A673 (cell line): ENCODE results near the gene VGLL3. TPM values are rescaled to one million over a fixed set of nuclear protein-coding genes. Genes with fewer than 3 reads are reported as not detected.

ENCODE experiments used
- BruUV-seq: library from RNA; stranded (reverse); fragments of 400-500 nt; replicated peaks from 2 replicates; lab custom pipeline; 2021; lab: Mats Ljungman, UMichigan
- CTCF ChIA-PET: fragments of 300-600 bp; sonication (Branson Sonifier 250); formaldehyde crosslinking; loops from one replicate; lab custom pipeline; 2022; ENCODE audit warnings: antibody characterized with exemption; lab: Charles Lee
- POLR2A ChIA-PET: fragments of 300-600 bp; sonication (Branson Sonifier 250); formaldehyde crosslinking; loops from one replicate; lab custom pipeline; 2022; ENCODE audit warnings: antibody characterized with exemption; ENCODE audit not compliant: low non-redundant PET; lab: Charles Lee
- DNase-seq: peaks from one replicate; pipeline ENCODE4 v3.0.0-alpha.2; 2015; ENCODE audit warnings: low spot score
- H3K27ac ChIP-seq: fragments of 200-600 bp; sonication (generic); 2 replicates; pipeline ENCODE4 v1.5.1; 2016; ENCODE audit warnings: mixed run types, low read depth, mild to moderate bottlenecking, mixed read lengths, antibody characterized with exemption, low read length; ENCODE audit not compliant: poor library complexity, severe bottlenecking
- H3K27me3 ChIP-seq: fragments of 200-600 bp; sonication (generic); replicated peaks from 2 replicates; pipeline ENCODE4 v1.6.1; 2017; ENCODE audit warnings: mixed run types, low read depth, mild to moderate bottlenecking, mixed read lengths, antibody characterized with exemption, low read length; ENCODE audit not compliant: insufficient read depth, poor library complexity
- H3K36me3 ChIP-seq: fragments of 200-600 bp; sonication (generic); 2 replicates; pipeline ENCODE4 v1.6.1; 2016; ENCODE audit warnings: mixed run types, mild to moderate bottlenecking, mixed read lengths, antibody characterized with exemption, low read length; ENCODE audit not compliant: insufficient read depth, poor library complexity, severe bottlenecking
- H3K4me1 ChIP-seq: fragments of 200-600 bp; sonication (generic); 2 replicates; pipeline ENCODE4 v1.6.1; 2017; ENCODE audit warnings: mixed run types, mild to moderate bottlenecking, mixed read lengths, antibody characterized with exemption, low read length; ENCODE audit not compliant: insufficient read depth, poor library complexity, severe bottlenecking
- H3K4me3 ChIP-seq: fragments of 200-600 bp; sonication (generic); 2 replicates; pipeline ENCODE4 v1.5.1; 2016; ENCODE audit warnings: low read depth, mixed run types, mild to moderate bottlenecking, mixed read lengths, low read length; ENCODE audit not compliant: poor library complexity, severe bottlenecking
- H3K9me3 ChIP-seq: fragments of 200-600 bp; sonication (generic); 2 replicates; pipeline ENCODE4 v1.6.1; 2016; ENCODE audit warnings: mixed run types, low read depth, mild to moderate bottlenecking, mixed read lengths, antibody characterized with exemption, low read length; ENCODE audit not compliant: poor library complexity, severe bottlenecking
- EZH2 ChIP-seq: fragments of 200-600 bp; sonication (generic); IDR thresholded peaks from 2 replicates; pipeline ENCODE4 v1.6.1; 2017; ENCODE audit warnings: borderline replicate concordance, low read depth, mild to moderate bottlenecking, mixed read lengths, antibody characterized with exemption, low read length; ENCODE audit not compliant: poor library complexity, severe bottlenecking
- intact Hi-C: fragments of 100-400 bp; cut with micrococcal nuclease; formaldehyde crosslinking; loops from one replicate; pipeline ENCODE4 v1.10.0; 2022; ENCODE audit not compliant: unreplicated experiment
- total RNA-seq: library from RNA; stranded (reverse); gene quantifications from 2 replicates; pipeline ENCODE4 v1.2.3, GENCODE V29; 2021
- TF ChIP-seq, protein P1 (sequence below): fragments of 300-800, 200-600 bp; sonication (generic); conservative IDR thresholded peaks from 2 replicates; pipeline ENCODE4 v1.5.1; 2017; ENCODE audit warnings: low read depth, mild to moderate bottlenecking, antibody characterized with exemption, low read length, moderate library complexity, mixed read lengths

Gene VGLL3
- total RNA-seq, 1 experiment from 2014 or later: 26.8 TPM

DNA sequence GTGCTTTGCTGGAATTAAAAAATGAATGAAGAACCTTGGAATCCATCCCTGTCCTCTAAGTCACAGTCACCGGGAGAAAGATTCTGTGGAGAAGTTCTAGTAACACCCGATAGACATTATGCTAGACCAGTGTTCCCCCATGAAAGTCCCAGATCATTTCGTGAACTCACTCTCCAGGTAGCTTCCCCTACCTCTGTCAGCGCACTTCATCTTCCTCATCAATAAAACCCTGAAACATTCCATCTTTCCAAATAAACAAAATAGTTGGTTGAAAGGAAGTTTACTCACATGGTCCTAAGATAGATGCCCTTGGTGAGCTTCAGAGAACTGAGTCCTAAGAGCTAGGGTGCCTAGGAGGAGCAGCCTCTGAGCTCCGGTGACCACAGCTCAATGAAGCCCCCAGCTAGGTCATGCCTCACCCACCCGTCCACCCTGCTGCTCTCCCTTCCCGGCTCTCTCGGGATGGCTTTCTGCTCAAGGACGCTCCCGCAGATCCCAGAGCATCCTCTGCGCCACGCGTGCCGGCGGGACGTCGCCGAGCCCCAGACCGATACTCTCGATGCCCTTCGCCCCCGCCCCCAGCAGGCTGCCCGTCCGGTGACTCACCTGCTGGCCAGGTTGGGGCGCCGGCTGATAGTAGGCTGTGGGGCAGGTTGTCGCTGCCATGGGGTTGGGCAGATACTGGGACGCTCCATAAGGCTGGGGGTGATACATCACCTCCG lies 776 bp downstream of the VGLL3 start:
- Histone ChIP-seq H3K36me3 (no peaks in the 10 kb centered on the region), H3K27ac (peak overlapping the region; percentile 85), H3K4me3 (peak overlapping the region; percentile 86), H3K9me3 (no peaks in the 10 kb centered on the region), H3K27me3 (no peaks in the 10 kb centered on the region), H3K4me1 (peaks cover 61% of the 10 kb centered on the region)
- intact Hi-C loops: loop anchor here (10.0 kb wide), 1 partner anchor 1015 kb away; no protein-coding TSS in a partner anchor
- POLR2A ChIA-PET: interaction anchor here (0.7 kb wide), 1 partner anchor 22 kb away, joined by 10 read pairs; no protein-coding TSS in a partner anchor
- BruUV-seq: no TSS peak
- TF ChIP-seq, protein P1, sequence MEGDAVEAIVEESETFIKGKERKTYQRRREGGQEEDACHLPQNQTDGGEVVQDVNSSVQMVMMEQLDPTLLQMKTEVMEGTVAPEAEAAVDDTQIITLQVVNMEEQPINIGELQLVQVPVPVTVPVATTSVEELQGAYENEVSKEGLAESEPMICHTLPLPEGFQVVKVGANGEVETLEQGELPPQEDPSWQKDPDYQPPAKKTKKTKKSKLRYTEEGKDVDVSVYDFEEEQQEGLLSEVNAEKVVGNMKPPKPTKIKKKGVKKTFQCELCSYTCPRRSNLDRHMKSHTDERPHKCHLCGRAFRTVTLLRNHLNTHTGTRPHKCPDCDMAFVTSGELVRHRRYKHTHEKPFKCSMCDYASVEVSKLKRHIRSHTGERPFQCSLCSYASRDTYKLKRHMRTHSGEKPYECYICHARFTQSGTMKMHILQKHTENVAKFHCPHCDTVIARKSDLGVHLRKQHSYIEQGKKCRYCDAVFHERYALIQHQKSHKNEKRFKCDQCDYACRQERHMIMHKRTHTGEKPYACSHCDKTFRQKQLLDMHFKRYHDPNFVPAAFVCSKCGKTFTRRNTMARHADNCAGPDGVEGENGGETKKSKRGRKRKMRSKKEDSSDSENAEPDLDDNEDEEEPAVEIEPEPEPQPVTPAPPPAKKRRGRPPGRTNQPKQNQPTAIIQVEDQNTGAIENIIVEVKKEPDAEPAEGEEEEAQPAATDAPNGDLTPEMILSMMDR: no peak
- no peak for TF ChIP-seq EZH2
- CTCF ChIA-PET: interaction anchor here (0.7 kb wide), 1 partner anchor 1070 kb away, joined by 10 read pairs; no protein-coding TSS in a partner anchor
- DNase-seq: no peak

DNA sequence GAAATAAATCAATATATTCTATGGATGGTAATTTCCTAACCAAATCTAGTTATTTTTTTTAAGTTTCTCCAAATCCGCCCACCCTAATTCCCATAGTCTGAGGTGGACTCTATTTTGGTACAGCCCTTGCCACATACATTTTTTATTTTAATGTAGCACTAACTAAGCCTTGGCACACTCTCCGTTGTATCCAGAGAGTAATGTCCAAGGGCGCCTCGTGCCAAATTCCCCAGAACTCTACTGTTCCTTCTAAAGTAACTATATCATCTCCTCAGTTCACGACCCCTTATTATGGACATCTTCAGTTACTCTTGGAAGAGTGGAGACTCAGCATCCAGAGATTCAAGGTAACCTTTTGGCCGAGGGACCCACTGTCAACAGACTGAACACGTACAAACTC lies 1.3 kb downstream of the VGLL3 start:
- ChIA-PET POLR2A (no interaction called here), CTCF (no interaction called here)
- Histone ChIP-seq H3K27ac (no peak overlapping the region), H3K27me3 (no peaks in the 10 kb centered on the region), H3K36me3 (no peaks in the 10 kb centered on the region), H3K4me1 (peaks cover 65% of the 10 kb centered on the region), H3K4me3 (peak overlapping the region; percentile 86), H3K9me3 (no peaks in the 10 kb centered on the region)
- intact Hi-C loops: loop anchor here (10.0 kb wide), 1 partner anchor 1015 kb away; no protein-coding TSS in a partner anchor
- BruUV-seq: TSS peak; percentile 24
- TF ChIP-seq, protein P1: no peak
- TF ChIP-seq EZH2: no peak
- no peak for DNase-seq

DNA sequence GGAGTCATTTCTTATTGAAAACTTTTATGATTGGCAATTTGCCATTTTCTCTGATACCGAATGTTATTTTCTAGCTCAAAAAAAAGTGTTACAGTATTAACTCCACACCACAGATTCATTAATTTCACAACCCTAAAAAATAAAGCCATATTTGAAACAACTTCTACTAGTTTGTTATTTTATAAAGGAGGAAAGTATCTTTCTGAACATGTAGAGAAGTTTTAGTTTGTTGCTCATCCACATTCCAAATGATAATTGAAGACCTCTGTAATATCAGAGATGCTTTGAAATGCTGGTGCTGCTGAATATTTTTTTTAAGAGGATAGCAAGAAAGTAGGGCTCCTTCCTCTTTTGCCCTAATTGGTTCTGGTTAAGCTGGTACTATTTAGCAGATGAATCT lies 1.9 kb downstream of the VGLL3 start:
- BruUV-seq: no TSS peak
- POLR2A ChIA-PET: no interaction called here
- Histone ChIP-seq H3K4me1 (peaks cover 65% of the 10 kb centered on the region), H3K27ac (no peak overlapping the region), H3K9me3 (no peaks in the 10 kb centered on the region), H3K4me3 (peak overlapping the region; percentile 86), H3K36me3 (no peaks in the 10 kb centered on the region), H3K27me3 (no peaks in the 10 kb centered on the region)
- no peak for TF ChIP-seq EZH2
- TF ChIP-seq, protein P1: no peak
- CTCF ChIA-PET: no interaction called here
- DNase-seq: no peak
- intact Hi-C loops: no loop called here
